NCI-H526 (cell line): ENCODE data around the gene MRPL38.

Experiments used
- DNase-seq, 2 experiments: peaks; one replicate each; lab custom pipeline; 2025; lab: John Stamatoyannopoulos, UW

MRPL38 gene

GRCh38 chr17:75919611-75920010 is 14.9 kb upstream of the MRPL38 start:
- no peak for DNase-seq

- DNase-seq: no peak
Observed at GRCh38 chr17:75917917-75918445, 13.3 kb upstream of the MRPL38 start.

GRCh38 chr17:75917141-75917916 is 12.6 kb upstream of the MRPL38 start:
- no peak for DNase-seq

- no peak for DNase-seq
Observed at GRCh38 chr17:75915268-75915667, 10.6 kb upstream of the MRPL38 start.

GRCh38 chr17:75914643-75915267 is 10.1 kb upstream of the MRPL38 start:
- no peak for DNase-seq

- DNase-seq: no peak
Observed at GRCh38 chr17:75913537-75914210, 9.0 kb upstream of the MRPL38 start.

GRCh38 chr17:75910699-75911098 is 6.0 kb upstream of the MRPL38 start:
- no peak for DNase-seq

GRCh38 chr17:75909812-75910274 is 5.2 kb upstream of the MRPL38 start:
- DNase-seq: peak in 1 of 2 experiments; percentile 48

- DNase-seq: peak in 1 of 2 experiments; percentile 61
Observed at GRCh38 chr17:75909051-75909811, 4.5 kb upstream of the MRPL38 start.

GRCh38 chr17:75908201-75908600 is 3.5 kb upstream of the MRPL38 start:
- no peak for DNase-seq

- DNase-seq: peak in 1 of 2 experiments; percentile 18
Observed at GRCh38 chr17:75906143-75906884, 1.6 kb upstream of the MRPL38 start.

- DNase-seq: no peak
Observed at GRCh38 chr17:75902406-75902805, 2.3 kb downstream of the MRPL38 start.

- DNase-seq: no peak
Observed at GRCh38 chr17:75901727-75902126, 3.0 kb downstream of the MRPL38 start.

GRCh38 chr17:75900691-75901533 is 3.8 kb downstream of the MRPL38 start:
- DNase-seq: no peak

- DNase-seq: no peak
Observed at GRCh38 chr17:75899767-75900468, 4.8 kb downstream of the MRPL38 start.

- no peak for DNase-seq
Observed at GRCh38 chr17:75899353-75899752, 5.3 kb downstream of the MRPL38 start.

GRCh38 chr17:75898791-75899190 is 5.9 kb downstream of the MRPL38 start:
- no peak for DNase-seq

GRCh38 chr17:75898065-75898464 is 6.6 kb downstream of the MRPL38 start:
- no peak for DNase-seq

GRCh38 chr17:75897160-75898019 is 7.3 kb downstream of the MRPL38 start:
- no peak for DNase-seq
